ENCODE data around the gene TRMT61A. TPM values are rescaled to one million over a fixed set of nuclear protein-coding genes. Genes with fewer than 3 reads are reported as not detected.

The TRMT61A gene
- polyA plus RNA-seq, 1 of the 3 experiments (the other 2 are of a cell fraction): 15.8 TPM

GRCh38 chr14:103548463-103549351, 19.7 kb downstream of the TRMT61A start:
- peak; percentile 24 for DNase-seq
- no peaks in the 10 kb centered on the region for H3K9me3 ChIP-seq
- ChIA-PET CTCF (interaction anchor here (0.6 to 11.6 kb wide), 5 partner anchors 9 to 230 kb away, joined by 3 to 194 read pairs (median 37); partner anchors contain the start of gene CKB), POLR2A (no interaction called here)
- no peaks in the 10 kb centered on the region for H3K36me3 ChIP-seq (replicated peaks in 1 of 2; ENCODE audit: control insufficient read depth in 1 of 2, insufficient read depth in 2 of 2, low read length in 1 of 2)
- H3K79me2 ChIP-seq (ENCODE audit: insufficient read depth): peaks cover 26% of the 10 kb centered on the region
- no peak overlapping the region for H3K9ac ChIP-seq
- no peaks in the 10 kb centered on the region for H3K9me2 ChIP-seq
- no peak overlapping the region for H3K4me3 ChIP-seq (ENCODE audit: low read depth in 2 of 2, low read length in 1 of 2)
- TF ChIP-seq ELF1 (IDR thresholded peaks at IDR 0.05): no peak
- TF ChIP-seq USF1 (IDR thresholded peaks at IDR 0.05; ENCODE audit: borderline replicate concordance, low read depth): no peak
- no peak for TF ChIP-seq YY1 (IDR thresholded peaks at IDR 0.05; ENCODE audit: low read depth)
- TF ChIP-seq EZH2phosphoT487 (IDR thresholded peaks at IDR 0.05; ENCODE audit: borderline replicate concordance, low read depth): no peak
- no peak for TF ChIP-seq TCF12 (IDR thresholded peaks at IDR 0.05)
- TF ChIP-seq FOXM1 (IDR thresholded peaks at IDR 0.05; ENCODE audit: low read depth): no peak
- no peak for TF ChIP-seq RCOR1 (IDR thresholded peaks at IDR 0.05; ENCODE audit: low read length)
- TF ChIP-seq, protein P1, sequence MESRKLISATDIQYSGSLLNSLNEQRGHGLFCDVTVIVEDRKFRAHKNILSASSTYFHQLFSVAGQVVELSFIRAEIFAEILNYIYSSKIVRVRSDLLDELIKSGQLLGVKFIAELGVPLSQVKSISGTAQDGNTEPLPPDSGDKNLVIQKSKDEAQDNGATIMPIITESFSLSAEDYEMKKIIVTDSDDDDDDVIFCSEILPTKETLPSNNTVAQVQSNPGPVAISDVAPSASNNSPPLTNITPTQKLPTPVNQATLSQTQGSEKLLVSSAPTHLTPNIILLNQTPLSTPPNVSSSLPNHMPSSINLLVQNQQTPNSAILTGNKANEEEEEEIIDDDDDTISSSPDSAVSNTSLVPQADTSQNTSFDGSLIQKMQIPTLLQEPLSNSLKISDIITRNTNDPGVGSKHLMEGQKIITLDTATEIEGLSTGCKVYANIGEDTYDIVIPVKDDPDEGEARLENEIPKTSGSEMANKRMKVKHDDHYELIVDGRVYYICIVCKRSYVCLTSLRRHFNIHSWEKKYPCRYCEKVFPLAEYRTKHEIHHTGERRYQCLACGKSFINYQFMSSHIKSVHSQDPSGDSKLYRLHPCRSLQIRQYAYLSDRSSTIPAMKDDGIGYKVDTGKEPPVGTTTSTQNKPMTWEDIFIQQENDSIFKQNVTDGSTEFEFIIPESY (IDR thresholded peaks at IDR 0.05; ENCODE audit: borderline replicate concordance, low read depth): no peak
- TF ChIP-seq PBX3 (IDR thresholded peaks at IDR 0.05): no peak
- TF ChIP-seq EP300 (IDR thresholded peaks at IDR 0.05; ENCODE audit: borderline replicate concordance in 1 of 2, low read depth in 1 of 2, low read length in 1 of 2): no peak
- no peak for TF ChIP-seq TAF1 (IDR thresholded peaks at IDR 0.05; ENCODE audit: borderline replicate concordance, low read depth, low read length)
- TF ChIP-seq GABPA (IDR thresholded peaks at IDR 0.05; ENCODE audit: low read depth): no peak
- no peak for TF ChIP-seq NFIC (IDR thresholded peaks at IDR 0.05; ENCODE audit: borderline replicate concordance)
- no peak for TF ChIP-seq RFX5 (IDR thresholded peaks at IDR 0.05; ENCODE audit: low read length)
- no peak for TF ChIP-seq JUND (IDR thresholded peaks at IDR 0.05)
- no peak for TF ChIP-seq IRF3 (IDR thresholded peaks at IDR 0.05; ENCODE audit: low read depth, low read length)
- no peak for TF ChIP-seq FOXJ3 (CRISPR knock-in tag; IDR thresholded peaks at IDR 0.05)
- no peak for TF ChIP-seq REST (IDR thresholded peaks at IDR 0.05; ENCODE audit: low read depth, low read length)
- no peak overlapping the region for H2AFZ ChIP-seq (ENCODE audit: low read depth)
- no peaks in the 10 kb centered on the region for H3K27me3 ChIP-seq (ENCODE audit: insufficient read depth)
- WGBS (ENCODE audit: low lambda C conversion rate): 76% methylated on average over 13 of the region's 27 CpGs
- peaks cover 17% of the 10 kb centered on the region for H3F3A ChIP-seq (replicated peaks; ENCODE audit: insufficient read depth)
- no peak overlapping the region; a peak in 1 of 4 replicates for H3K27ac ChIP-seq (ENCODE audit: low read depth in 2 of 2, low read length in 1 of 2)
- H3K4me1 ChIP-seq (ENCODE audit: control insufficient read depth in 1 of 2, insufficient read depth in 2 of 2, low read depth in 1 of 2, low read length in 1 of 2): peaks cover 12 to 19% of the 10 kb centered on the region in 2 experiments; a peak in 3 of 4 replicates
- no peak overlapping the region for H3K4me2 ChIP-seq
- peaks cover 17% of the 10 kb centered on the region for H4K20me1 ChIP-seq (ENCODE audit: insufficient read depth)

All from SK-N-SH (cell line).